ENCODE measurements around the gene NPC1.

NPC1 gene

DNA sequence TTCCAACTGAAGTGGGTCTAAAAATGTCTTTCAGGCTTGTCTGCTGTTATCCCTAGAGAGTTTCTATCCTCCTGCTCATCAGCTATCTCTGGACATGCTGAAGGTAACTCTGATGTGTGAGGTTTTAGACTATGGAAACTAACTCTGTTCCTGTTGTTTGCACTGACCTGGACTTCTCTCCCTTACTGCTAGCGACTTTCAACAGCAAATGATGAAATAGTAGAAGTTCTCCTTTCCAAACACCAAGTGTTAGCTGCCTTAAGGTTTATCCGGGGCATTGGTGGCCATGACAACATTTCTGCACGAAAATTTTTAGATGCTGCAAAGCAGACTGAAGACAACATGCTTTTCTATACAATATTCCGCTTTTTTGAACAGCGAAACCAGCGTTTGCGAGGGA is 56.1 kb downstream of the NPC1 start:
- no peak for DNase-seq (ENCODE audit: low read depth)

GRCh38 chr18:23529604-23530003 is 56.7 kb downstream of the NPC1 start:
- no peak overlapping the region for H3K4me3 ChIP-seq (ENCODE audit: control insufficient read depth, low read depth, low read length)
- TF ChIP-seq, protein P1, sequence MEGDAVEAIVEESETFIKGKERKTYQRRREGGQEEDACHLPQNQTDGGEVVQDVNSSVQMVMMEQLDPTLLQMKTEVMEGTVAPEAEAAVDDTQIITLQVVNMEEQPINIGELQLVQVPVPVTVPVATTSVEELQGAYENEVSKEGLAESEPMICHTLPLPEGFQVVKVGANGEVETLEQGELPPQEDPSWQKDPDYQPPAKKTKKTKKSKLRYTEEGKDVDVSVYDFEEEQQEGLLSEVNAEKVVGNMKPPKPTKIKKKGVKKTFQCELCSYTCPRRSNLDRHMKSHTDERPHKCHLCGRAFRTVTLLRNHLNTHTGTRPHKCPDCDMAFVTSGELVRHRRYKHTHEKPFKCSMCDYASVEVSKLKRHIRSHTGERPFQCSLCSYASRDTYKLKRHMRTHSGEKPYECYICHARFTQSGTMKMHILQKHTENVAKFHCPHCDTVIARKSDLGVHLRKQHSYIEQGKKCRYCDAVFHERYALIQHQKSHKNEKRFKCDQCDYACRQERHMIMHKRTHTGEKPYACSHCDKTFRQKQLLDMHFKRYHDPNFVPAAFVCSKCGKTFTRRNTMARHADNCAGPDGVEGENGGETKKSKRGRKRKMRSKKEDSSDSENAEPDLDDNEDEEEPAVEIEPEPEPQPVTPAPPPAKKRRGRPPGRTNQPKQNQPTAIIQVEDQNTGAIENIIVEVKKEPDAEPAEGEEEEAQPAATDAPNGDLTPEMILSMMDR (conservative IDR thresholded peaks at IDR 0.05; ENCODE audit: control insufficient read depth, insufficient read depth, low read depth, low read length) = no peak
- peak; percentile 86 for DNase-seq (ENCODE audit: low read depth)

More for the DNA sequence above, 56.1 kb downstream of the NPC1 start:
- TF ChIP-seq, protein P1 (conservative IDR thresholded peaks at IDR 0.05; ENCODE audit: control insufficient read depth, insufficient read depth, low read depth, low read length) = no peak
- H3K4me3 ChIP-seq (ENCODE audit: control insufficient read depth, low read depth, low read length) = no peak overlapping the region

DNA sequence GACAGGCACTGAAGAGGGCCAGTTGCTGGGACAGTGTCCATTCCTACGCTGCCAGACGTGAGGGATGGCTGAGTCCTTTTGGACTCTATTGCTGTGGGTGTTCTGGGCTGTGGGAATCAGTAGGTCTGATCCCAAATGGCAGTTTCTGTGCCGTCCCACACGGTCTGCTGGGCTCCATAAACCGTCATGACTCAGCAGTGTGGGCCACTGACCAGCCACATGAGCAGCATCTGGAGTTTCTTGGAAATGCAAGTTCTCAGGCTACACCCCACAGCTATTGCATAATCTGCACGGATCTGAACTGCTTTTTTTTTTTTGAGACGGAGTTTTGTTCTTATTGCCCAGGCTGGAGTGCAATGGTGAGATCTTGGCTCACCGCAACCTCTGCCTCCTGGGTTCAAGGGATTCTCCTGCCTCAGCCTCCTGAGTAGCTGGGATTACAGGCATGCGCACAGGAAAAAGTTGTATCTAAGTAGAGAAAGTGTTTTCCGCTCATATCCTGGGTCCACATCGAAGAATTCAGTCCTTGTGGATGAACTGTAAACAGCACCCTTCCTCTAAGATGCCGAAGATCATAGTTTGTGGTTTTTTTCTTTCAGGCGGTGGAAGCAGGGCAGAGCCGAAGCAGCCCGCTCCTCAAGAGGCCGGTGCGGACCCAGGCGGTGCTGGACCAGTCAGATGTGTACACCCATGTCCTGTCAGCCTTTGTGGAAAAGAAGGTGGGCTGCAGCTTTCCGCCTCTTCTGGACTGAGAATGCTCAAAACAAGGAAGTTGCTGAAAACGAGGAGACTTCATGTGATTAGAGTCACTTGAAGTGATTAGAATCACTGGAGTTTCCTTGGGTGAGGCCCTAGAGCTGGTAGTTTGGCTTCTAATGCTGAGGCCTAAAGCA is 57.5 kb downstream of the NPC1 start:
- TF ChIP-seq, protein P1 (conservative IDR thresholded peaks at IDR 0.05; ENCODE audit: control insufficient read depth, insufficient read depth, low read depth, low read length) = no peak
- no peak overlapping the region for H3K4me3 ChIP-seq (ENCODE audit: control insufficient read depth, low read depth, low read length)
- peak; percentile 93 for DNase-seq (ENCODE audit: low read depth)

GRCh38 chr18:23526501-23527063 is 59.7 kb downstream of the NPC1 start:
- no peak overlapping the region for H3K4me3 ChIP-seq (ENCODE audit: control insufficient read depth, low read depth, low read length)
- DNase-seq (ENCODE audit: low read depth) = no peak
- TF ChIP-seq, protein P1 (conservative IDR thresholded peaks at IDR 0.05; ENCODE audit: control insufficient read depth, insufficient read depth, low read depth, low read length) = no peak

DNA sequence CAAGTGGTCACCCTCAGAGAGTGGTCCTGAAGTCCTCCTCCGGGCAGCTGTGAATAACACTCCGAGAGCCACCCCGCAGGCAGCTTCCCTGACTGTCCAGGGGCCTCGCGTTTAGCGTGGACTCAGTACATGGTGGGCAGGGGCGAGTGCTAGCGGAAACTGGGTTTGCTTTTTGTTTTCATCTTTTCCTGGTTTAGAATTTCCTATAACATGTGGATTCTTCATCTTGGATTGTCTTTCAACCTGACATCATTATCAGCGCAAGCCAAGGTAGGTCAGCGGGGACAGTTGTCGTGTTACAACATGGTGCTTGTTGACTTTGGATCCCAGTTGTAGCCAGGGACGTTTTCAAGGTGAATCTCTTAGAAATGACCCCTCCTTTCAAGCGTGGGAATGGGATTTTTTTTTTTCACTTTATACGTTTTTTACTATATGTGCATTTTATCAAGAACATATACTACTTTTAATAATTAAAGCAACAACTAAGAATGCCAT is 62.0 kb downstream of the NPC1 start:
- no peak overlapping the region for H3K4me3 ChIP-seq (ENCODE audit: control insufficient read depth, low read depth, low read length)
- TF ChIP-seq, protein P1 (conservative IDR thresholded peaks at IDR 0.05; ENCODE audit: control insufficient read depth, insufficient read depth, low read depth, low read length) = no peak
- no peak for DNase-seq (ENCODE audit: low read depth)

- H3K4me3 ChIP-seq (ENCODE audit: control insufficient read depth, low read depth, low read length) = no peak overlapping the region
- DNase-seq (ENCODE audit: low read depth) = peak; percentile 47
- TF ChIP-seq, protein P1 (conservative IDR thresholded peaks at IDR 0.05; ENCODE audit: control insufficient read depth, insufficient read depth, low read depth, low read length) = no peak
These were observed 62.7 kb downstream of the NPC1 start for GRCh38 chr18:23523429-23524212.

Data from fibroblast of mammary gland (primary cell).